HG02885 (cell line): ENCODE data around the gene MAP3K12.
"Not testable (repeated sequence)": the region's sequence is repeated elsewhere in the genome, so short reads cannot be mapped to it uniquely, and the experiment has no call there.

Experiments
- ATAC-seq: cut with Tn5 transposase; IDR thresholded peaks from one replicate; pipeline ENCODE4 v1.9.1; 2021; ENCODE audit warnings: mild to moderate bottlenecking; ENCODE audit not compliant: unreplicated experiment, poor library complexity

The MAP3K12 gene

GRCh38 chr12:53450936-53451335 lies 48.3 kb downstream of the MAP3K12 start:
- ATAC-seq = no peak

- not testable (repeated sequence) for ATAC-seq
These were observed 54.5 kb downstream of the MAP3K12 start for GRCh38 chr12:53444593-53445325.

- no peak for ATAC-seq
These were observed 55.3 kb downstream of the MAP3K12 start for GRCh38 chr12:53443955-53444354.

- ATAC-seq = peak; percentile 99
These were observed 58.0 kb downstream of the MAP3K12 start, which contains the start of gene PRR13 for GRCh38 chr12:53441040-53441833. TSS of gene PRR13 (plus strand) at chr12:53441734. CDS start at chr12:53442715, 981 bp downstream.

- not testable (repeated sequence) for ATAC-seq
These were observed 59.7 kb downstream of the MAP3K12 start for GRCh38 chr12:53439582-53439981.

- ATAC-seq = not testable (repeated sequence)
These were observed 63.9 kb downstream of the MAP3K12 start for GRCh38 chr12:53435326-53435725.

GRCh38 chr12:53431187-53431586 lies 68.1 kb downstream of the MAP3K12 start:
- no peak for ATAC-seq

- ATAC-seq = no peak
These were observed 69.1 kb downstream of the MAP3K12 start for GRCh38 chr12:53430116-53430515.
